HFF-Myc (cell line): ENCODE measurements around the gene FNTB.

Source experiments
- DNase-seq: peaks from one replicate; pipeline ENCODE4 v3.0.0-alpha.2; 2011; ENCODE audit warnings: low read depth; ENCODE audit errors: extremely low read depth
- H3K4me3 ChIP-seq: replicated peaks from 2 replicates; pipeline ENCODE4 v1.5.1; 2011; ENCODE audit warnings: low read depth, mild to moderate bottlenecking, control low read depth, low read length
- CTCF ChIP-seq: IDR thresholded peaks from 2 replicates; pipeline ENCODE4 v1.5.1; 2012; ENCODE audit warnings: mild to moderate bottlenecking, low read depth, low read length, control low read depth; ENCODE audit errors: missing control alignments

FNTB gene

GRCh38 chr14:64992328-64992885 lies 5.7 kb downstream of the FNTB start:
- TF ChIP-seq CTCF: no peak
- H3K4me3 ChIP-seq: no peak overlapping the region
- DNase-seq: no peak

GRCh38 chr14:64993266-64993930 lies 6.7 kb downstream of the FNTB start:
- TF ChIP-seq CTCF: no peak
- no peak for DNase-seq

GRCh38 chr14:64994540-64994939 lies 7.8 kb downstream of the FNTB start:
- no peak for DNase-seq
- no peak for TF ChIP-seq CTCF
- no peak overlapping the region for H3K4me3 ChIP-seq

More at GRCh38 chr14:64993266-64993930, 6.7 kb downstream of the FNTB start:
- no peak overlapping the region for H3K4me3 ChIP-seq

- DNase-seq: no peak
- TF ChIP-seq CTCF: no peak
- H3K4me3 ChIP-seq: no peak overlapping the region
These were observed 8.6 kb downstream of the FNTB start for GRCh38 chr14:64995291-64995690.

- H3K4me3 ChIP-seq: no peak overlapping the region
- no peak for DNase-seq
- TF ChIP-seq CTCF: no peak
These were observed 10.6 kb downstream of the FNTB start for GRCh38 chr14:64997108-64997794.

GRCh38 chr14:64998455-64998931 lies 11.8 kb downstream of the FNTB start:
- TF ChIP-seq CTCF: no peak
- H3K4me3 ChIP-seq: no peak overlapping the region
- DNase-seq: no peak
